Measurements from ENCODE around the gene ZNF326.
"Not testable (repeated sequence)": the region's sequence is repeated elsewhere in the genome, so short reads cannot be mapped to it uniquely, and the experiment has no call there.

The ZNF326 gene

DNA sequence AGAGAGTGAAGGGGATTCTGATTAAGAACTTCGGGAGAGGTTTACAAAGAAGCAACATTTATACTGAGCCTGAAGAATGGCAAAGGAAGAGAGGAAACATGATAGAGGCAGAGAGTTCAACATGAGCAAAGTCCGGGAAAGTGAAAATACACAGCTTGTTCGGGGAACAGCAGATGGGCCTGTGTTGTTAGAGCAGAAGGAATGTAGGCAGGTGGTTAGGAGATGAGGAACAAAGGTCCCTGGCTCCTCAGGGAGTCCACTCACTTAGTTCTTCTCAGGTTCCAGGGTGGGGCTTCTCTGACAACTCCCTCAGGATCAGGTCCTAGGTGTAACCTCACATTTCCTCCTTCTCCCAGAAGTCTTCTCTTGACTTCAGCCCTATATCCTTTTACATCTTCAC is 5.1 kb upstream of the ZNF326 start:
- no peak overlapping the region for H3K4me3 ChIP-seq (replicated peaks; ENCODE audit: low read depth, low read length)
- DNase-seq (ENCODE audit: extremely low read depth, low read depth), result no peak
- TF ChIP-seq, protein P1, sequence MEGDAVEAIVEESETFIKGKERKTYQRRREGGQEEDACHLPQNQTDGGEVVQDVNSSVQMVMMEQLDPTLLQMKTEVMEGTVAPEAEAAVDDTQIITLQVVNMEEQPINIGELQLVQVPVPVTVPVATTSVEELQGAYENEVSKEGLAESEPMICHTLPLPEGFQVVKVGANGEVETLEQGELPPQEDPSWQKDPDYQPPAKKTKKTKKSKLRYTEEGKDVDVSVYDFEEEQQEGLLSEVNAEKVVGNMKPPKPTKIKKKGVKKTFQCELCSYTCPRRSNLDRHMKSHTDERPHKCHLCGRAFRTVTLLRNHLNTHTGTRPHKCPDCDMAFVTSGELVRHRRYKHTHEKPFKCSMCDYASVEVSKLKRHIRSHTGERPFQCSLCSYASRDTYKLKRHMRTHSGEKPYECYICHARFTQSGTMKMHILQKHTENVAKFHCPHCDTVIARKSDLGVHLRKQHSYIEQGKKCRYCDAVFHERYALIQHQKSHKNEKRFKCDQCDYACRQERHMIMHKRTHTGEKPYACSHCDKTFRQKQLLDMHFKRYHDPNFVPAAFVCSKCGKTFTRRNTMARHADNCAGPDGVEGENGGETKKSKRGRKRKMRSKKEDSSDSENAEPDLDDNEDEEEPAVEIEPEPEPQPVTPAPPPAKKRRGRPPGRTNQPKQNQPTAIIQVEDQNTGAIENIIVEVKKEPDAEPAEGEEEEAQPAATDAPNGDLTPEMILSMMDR (IDR thresholded peaks at IDR 0.05; ENCODE audit: low read depth, low read length, missing control alignments), result no peak

DNA sequence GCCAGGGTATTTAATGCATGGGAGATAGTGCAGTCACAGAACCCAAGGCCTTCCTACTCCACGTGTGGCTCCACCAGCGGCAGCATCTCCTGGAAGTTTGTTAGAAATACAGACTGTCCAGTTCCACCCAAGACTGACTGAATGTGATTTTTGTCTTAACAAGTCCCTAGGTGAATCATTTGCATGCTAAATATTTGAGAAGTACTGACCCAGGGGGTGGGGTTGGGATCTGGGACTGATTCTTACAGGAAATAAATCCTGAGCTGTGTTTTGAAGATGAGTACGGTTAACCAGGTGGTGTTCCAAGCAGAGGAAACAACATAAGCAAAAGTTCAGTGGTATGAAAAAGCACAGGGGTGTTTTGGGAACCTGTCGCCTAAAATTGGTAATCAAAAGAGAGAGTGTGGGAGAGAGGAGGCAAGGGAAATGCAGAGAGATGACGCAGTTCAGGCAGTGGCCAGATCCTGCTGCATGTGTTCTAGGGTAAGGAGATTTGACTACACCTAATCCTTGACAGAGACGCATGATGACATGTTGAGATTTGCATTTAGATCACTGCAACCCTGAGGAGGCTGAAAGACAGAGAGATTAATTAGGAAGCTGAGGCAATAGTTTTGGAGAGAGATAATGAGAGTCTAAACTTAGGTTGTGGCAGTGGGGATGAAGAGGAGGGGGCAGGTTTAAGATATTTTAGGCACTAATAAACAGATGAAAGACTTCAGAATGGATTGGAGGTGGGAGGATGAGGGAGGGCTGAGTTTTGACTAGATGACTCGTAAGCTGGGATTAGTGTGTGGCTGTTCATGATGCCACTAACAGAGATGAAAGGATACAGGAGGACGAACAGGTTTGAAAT is 3.7 kb upstream of the ZNF326 start:
- TF ChIP-seq, protein P1 (IDR thresholded peaks at IDR 0.05; ENCODE audit: low read depth, low read length, missing control alignments), result no peak

DNA sequence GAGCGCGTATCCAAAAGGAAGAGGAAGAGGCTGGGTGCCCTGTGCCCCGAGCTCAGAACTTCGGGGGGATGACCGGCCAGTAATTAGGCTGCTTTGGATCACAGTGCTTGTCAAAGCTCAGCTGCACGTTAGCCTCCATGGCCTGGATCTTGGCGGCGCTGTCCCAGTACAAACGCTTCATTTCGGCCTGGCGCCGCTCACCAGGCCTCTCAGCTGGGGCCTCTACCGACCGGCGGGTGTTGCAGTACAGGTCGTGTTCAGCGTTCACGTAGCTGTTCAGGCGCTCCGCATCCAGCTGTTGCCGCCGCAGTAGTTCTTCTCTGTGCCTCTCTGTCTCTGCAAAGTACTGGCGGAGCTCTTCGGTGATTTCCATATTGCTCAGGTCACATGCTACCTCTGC is 1.4 kb upstream of the ZNF326 start:
- no peak overlapping the region for H3K4me3 ChIP-seq (replicated peaks; ENCODE audit: low read depth, low read length)
- TF ChIP-seq, protein P1 (IDR thresholded peaks at IDR 0.05; ENCODE audit: low read depth, low read length, missing control alignments), result no peak
- no peak for DNase-seq (ENCODE audit: extremely low read depth, low read depth)

More for the DNA sequence above, 3.7 kb upstream of the ZNF326 start:
- H3K4me3 ChIP-seq (replicated peaks; ENCODE audit: low read depth, low read length), result no peak overlapping the region
- no peak for DNase-seq (ENCODE audit: extremely low read depth, low read depth)

DNA sequence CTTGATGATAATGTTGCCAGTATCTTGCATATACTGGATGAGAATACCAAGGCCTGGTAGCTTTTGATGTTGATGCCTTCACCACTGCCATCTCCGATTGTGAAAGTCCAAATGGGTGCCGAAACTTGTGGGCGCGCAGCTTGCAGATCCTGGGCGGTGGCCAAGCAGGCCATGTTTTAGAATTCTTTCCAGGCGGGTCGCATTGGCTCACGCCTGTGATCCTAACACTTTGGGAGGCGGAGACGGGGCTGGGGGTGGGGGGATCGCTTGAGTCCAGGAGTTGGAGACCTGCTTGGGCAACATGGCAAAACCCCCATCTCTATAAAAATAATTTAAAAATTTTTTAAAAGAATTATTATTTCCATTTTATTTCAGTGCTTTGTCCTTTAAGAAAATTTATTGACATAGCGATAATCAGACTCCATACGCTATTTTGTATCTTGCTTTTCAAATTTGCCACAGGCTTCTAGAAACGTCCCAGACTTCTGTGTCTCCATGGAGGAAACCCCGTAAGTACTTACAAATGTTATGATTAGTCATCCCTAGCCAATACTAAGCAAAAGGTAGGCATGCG is 592 bp upstream of the ZNF326 start:
- no peak for DNase-seq (ENCODE audit: extremely low read depth, low read depth)
- H3K4me3 ChIP-seq (replicated peaks; ENCODE audit: low read depth, low read length), result peak overlapping the region; percentile 86
- TF ChIP-seq, protein P1 (IDR thresholded peaks at IDR 0.05; ENCODE audit: low read depth, low read length, missing control alignments), result no peak

DNA sequence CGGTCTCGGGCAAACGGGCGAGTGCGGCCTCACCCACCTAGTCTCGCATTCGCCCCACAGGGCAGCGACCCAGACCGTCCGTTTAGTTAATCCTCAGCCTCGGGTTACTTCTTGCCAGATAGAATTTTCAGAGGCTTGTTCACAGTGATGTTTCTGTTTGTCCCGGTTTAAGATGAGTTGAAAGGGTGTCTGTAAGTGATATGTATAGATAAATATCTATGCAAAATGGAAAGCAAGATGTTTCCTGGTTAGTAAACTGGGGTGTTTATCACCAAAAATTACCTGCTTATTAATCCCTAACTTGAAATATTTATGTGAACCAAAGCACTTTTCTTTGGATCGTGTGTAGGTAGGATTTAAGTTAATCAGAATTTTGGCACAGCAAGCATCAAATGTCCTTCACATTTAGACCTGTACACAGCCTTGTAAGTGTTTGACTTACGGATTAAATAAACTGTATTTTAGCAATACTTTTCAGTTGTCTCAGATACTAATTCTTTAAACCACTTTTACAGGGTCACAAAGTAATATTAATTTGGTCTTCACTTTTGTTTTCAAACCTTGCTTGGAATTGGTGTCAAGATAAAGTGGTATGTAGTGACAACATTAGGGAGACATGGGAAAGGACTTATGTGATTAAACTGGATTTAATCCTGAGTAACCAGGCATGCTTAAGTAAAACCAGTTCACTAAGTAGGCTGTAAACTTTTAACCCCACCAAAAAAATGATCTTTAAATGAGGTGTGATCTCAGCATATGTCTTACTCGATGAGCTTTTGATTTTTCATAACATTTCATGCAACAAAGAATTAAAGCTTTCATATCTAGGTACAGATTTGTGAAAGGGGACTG is 914 bp downstream of the ZNF326 start:
- TF ChIP-seq, protein P1 (IDR thresholded peaks at IDR 0.05; ENCODE audit: low read depth, low read length, missing control alignments), result no peak
- peak overlapping the region; percentile 86 for H3K4me3 ChIP-seq (replicated peaks; ENCODE audit: low read depth, low read length)
- DNase-seq (ENCODE audit: extremely low read depth, low read depth), result no peak

DNA sequence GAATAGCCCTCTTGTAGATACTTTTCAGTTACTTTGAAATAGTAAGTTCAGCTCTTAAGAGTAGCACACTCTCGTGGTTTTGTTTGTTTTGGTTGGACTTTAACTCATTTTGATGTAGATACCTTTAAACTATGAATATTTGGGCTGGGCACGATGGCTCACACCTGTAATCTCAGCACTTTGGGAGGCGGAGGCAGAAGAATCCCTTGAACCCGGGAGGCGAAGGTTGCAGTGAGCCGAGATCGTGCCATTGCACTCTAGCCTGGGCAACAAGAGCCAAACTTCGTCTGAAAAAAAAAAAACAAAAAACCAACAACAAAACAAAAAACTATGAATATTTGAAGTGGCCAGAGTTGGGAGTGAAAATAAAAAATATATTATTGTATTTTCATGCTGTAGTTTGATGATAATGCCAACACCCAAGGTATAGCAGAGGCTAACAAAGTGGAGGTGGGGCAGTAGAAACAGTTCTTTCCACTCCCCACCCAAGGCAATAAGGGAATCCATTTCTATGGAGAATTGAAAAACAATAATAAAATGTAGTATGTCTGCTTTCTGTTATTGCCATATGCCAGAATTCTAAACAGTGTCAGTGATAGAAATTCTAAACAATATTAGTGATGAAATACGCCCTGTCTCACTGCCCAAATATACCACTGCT is 1.7 kb downstream of the ZNF326 start:
- peak overlapping the region; percentile 86 for H3K4me3 ChIP-seq (replicated peaks; ENCODE audit: low read depth, low read length)
- no peak for DNase-seq (ENCODE audit: extremely low read depth, low read depth)
- TF ChIP-seq, protein P1 (IDR thresholded peaks at IDR 0.05; ENCODE audit: low read depth, low read length, missing control alignments), result no peak

DNA sequence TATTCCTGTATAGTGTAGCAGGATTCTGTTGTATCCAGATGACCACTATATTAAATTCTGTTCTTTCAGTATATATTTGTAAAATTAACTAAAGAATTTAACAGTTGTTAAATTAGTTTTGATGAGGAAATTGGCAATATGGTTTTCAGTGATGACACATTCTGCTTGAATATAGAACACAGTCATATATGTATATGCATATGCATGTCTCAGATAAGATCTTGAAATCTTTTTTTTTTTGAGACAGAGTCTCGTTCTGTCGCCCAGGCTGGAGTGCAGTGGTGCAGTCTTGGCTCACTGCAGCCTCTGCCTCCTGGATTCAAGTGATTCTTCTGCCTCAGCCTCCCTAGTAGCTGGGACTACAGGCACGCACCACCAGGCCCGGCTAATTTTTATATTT is 2.2 kb downstream of the ZNF326 start:
- DNase-seq (ENCODE audit: extremely low read depth, low read depth), result not testable (repeated sequence)
- peak overlapping the region; percentile 86 for H3K4me3 ChIP-seq (replicated peaks; ENCODE audit: low read depth, low read length)
